Measurements from ENCODE around the gene RNU6-7. TPM values are rescaled to one million over a fixed set of nuclear protein-coding genes. Genes with fewer than 3 reads are reported as not detected.

The RNU6-7 gene
- total RNA-seq, 1 experiment from 2014 or later, result not detected

DNA sequence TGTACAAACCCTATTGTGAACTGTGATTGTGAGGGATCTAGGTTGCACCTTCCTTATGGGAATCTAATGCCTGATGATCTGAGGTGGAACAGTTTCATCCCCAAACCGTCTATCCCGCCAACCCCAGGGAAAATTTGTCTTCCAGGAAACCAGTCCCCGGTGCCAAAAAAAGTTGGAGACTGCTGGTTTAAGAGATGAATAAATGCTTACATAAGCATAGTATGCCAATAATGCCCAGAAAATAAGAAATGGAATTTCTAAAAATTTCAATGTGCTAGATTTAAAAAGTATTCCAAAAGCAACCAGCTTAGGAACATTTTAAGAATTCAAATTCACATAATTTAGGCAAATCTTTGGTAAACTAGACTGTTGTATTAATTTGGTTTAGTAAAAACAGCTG lies 6.6 kb downstream of the RNU6-7 start:
- TF ChIP-seq, protein P1, sequence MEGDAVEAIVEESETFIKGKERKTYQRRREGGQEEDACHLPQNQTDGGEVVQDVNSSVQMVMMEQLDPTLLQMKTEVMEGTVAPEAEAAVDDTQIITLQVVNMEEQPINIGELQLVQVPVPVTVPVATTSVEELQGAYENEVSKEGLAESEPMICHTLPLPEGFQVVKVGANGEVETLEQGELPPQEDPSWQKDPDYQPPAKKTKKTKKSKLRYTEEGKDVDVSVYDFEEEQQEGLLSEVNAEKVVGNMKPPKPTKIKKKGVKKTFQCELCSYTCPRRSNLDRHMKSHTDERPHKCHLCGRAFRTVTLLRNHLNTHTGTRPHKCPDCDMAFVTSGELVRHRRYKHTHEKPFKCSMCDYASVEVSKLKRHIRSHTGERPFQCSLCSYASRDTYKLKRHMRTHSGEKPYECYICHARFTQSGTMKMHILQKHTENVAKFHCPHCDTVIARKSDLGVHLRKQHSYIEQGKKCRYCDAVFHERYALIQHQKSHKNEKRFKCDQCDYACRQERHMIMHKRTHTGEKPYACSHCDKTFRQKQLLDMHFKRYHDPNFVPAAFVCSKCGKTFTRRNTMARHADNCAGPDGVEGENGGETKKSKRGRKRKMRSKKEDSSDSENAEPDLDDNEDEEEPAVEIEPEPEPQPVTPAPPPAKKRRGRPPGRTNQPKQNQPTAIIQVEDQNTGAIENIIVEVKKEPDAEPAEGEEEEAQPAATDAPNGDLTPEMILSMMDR (conservative IDR thresholded peaks at IDR 0.05), result no peak

More for the DNA sequence above, 6.6 kb downstream of the RNU6-7 start:
- no peaks in the 10 kb centered on the region for H3K4me1 ChIP-seq (ENCODE audit: insufficient read depth, low read length)
- no peak overlapping the region for H4K8ac ChIP-seq (replicated peaks; ENCODE audit: insufficient read length, low read depth, low read length)
- DNase-seq, result no peak
- H3K27me3 ChIP-seq (ENCODE audit: insufficient read depth, low read length), result no peaks in the 10 kb centered on the region
- no peaks in the 10 kb centered on the region for H3K9me3 ChIP-seq (ENCODE audit: control insufficient read depth, low read depth, low read length)
- H3K14ac ChIP-seq (ENCODE audit: insufficient read depth, low read length), result no peak overlapping the region
- no peak overlapping the region for H2BK20ac ChIP-seq (ENCODE audit: low read depth, low read length, poor library complexity, severe bottlenecking)
- H2AFZ ChIP-seq (ENCODE audit: low read length), result no peak overlapping the region
- no peaks in the 10 kb centered on the region for H3K79me2 ChIP-seq (ENCODE audit: insufficient read depth, low read length)
- peaks cover 18 to 19% of the 10 kb centered on the region in 2 experiments for H3K4me1 Mint-ChIP-seq
- H3K9ac ChIP-seq (ENCODE audit: extremely low read depth, insufficient read length, low read length), result no peak overlapping the region
- H2BK5ac ChIP-seq (ENCODE audit: insufficient read length, low read length), result no peak overlapping the region
- H2BK12ac ChIP-seq (ENCODE audit: insufficient read length, low read depth, low read length), result no peak overlapping the region
- no peak overlapping the region for H3K23ac ChIP-seq (ENCODE audit: insufficient read length, low read depth, low read length)
- H2BK120ac ChIP-seq (ENCODE audit: low read depth, low read length, poor library complexity, severe bottlenecking), result no peak overlapping the region
- H3K79me1 ChIP-seq (ENCODE audit: insufficient read depth, low read depth, low read length, poor library complexity, severe bottlenecking), result no peaks in the 10 kb centered on the region
- H3K36me3 Mint-ChIP-seq (ENCODE audit: insufficient read depth in 1 of 3, low read depth in 3 of 3), result no peaks in the 10 kb centered on the region
- H3K27me3 Mint-ChIP-seq (ENCODE audit: low read depth), result peaks cover 7% of the 10 kb centered on the region
- H3K27ac Mint-ChIP-seq, result no peak overlapping the region; a peak in 1 of 7 replicates
- H2AK5ac ChIP-seq (ENCODE audit: insufficient read length, low read length), result no peak overlapping the region
- H3K4me3 Mint-ChIP-seq, result no peak overlapping the region
- WGBS (ENCODE audit: extremely low coverage, insufficient read length, low lambda C conversion rate), result no CpG with 5 or more reads among the region's 3 CpGs
- no peak overlapping the region for H3K4ac ChIP-seq (ENCODE audit: low read depth, low read length)
- no peak overlapping the region for H3K56ac ChIP-seq (ENCODE audit: insufficient read length, low read depth, low read length)
- no peak overlapping the region for H3K18ac ChIP-seq (ENCODE audit: insufficient read length, low read depth, low read length)
- H3K23me2 ChIP-seq (ENCODE audit: insufficient read length, low read depth, low read length, poor library complexity, severe bottlenecking), result peaks cover 6% of the 10 kb centered on the region
- H3T11ph ChIP-seq (ENCODE audit: low read length), result no peak overlapping the region
- H4K20me1 ChIP-seq (ENCODE audit: control insufficient read depth, insufficient read depth, insufficient read length), result no peaks in the 10 kb centered on the region
- no peak overlapping the region for H4K5ac ChIP-seq (ENCODE audit: insufficient read length, low read depth, low read length)
- H3K27ac ChIP-seq (ENCODE audit: insufficient read length, low read depth, low read length), result no peak overlapping the region
- no peak overlapping the region for H4K91ac ChIP-seq (ENCODE audit: insufficient read length, low read depth, low read length)
- no peak overlapping the region for H2BK15ac ChIP-seq (ENCODE audit: low read depth, low read length)
- no peaks in the 10 kb centered on the region; a peak in 1 of 5 replicates for H3K9me3 Mint-ChIP-seq
- H3K4me2 ChIP-seq (ENCODE audit: insufficient read depth, insufficient read length, low read length), result no peak overlapping the region
